Stimulated activated CD8-positive, alpha-beta memory T cell treated with anti-CD3 and anti-CD28 coated beads, Interleukin-4, amount 100 ng/mL, for 48 hours (primary cell): Measurements from ENCODE around the gene ZNF445.
"Not testable (repeated sequence)": the region's sequence is repeated elsewhere in the genome, so short reads cannot be mapped to it uniquely, and the experiment has no call there.

Source experiments
- DNase-seq: peaks from one replicate; pipeline ENCODE4 v3.0.0-alpha.2; 2020

The ZNF445 gene

GRCh38 chr3:44474886-44475285 is 2.6 kb downstream of the ZNF445 start:
- DNase-seq, result not testable (repeated sequence)

GRCh38 chr3:44470430-44470829 is 7.0 kb downstream of the ZNF445 start:
- DNase-seq, result no peak

DNA sequence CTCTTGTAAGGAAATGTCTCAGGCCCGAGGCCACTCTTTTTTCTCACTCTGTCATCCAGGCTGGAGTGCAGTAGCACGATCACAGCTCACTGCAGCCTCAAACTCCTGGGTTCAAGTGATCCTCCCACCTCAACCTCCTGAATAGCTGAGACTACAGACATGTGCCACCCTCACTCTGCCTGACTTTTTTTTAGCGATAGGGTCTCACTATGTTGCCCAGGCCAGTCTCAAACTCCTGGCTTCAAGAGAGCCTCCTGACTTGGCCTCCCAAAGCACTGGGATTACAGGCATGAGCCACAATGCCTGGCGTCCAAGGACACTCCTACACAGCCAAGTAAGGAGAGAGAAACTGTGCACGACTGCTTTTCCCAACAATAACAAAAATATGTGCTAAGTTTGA is 7.6 kb downstream of the ZNF445 start:
- no peak for DNase-seq

- peak; percentile 67 for DNase-seq
Observed at GRCh38 chr3:44468572-44469520, 8.6 kb downstream of the ZNF445 start.

DNA sequence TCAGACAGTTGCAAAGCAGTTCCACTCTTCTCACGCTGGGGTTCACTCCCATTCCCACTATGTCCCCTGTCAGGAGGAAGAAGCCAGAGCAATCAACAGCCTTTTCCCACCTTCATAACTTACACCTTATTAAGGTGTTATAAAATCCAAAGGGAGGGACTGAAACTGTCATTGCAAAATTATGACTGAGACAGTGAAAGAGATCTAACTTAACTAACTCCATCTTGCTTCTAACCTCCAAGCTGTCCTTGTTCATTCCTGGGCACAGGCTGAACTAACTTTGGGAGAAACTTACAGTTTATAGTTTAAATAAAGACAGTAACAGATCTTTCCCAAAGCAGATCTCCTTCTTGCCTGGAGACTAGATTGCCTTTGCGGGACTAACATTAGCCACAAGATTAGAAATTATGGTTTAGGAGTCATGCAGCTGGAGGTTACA is 9.4 kb downstream of the ZNF445 start:
- DNase-seq, result not testable (repeated sequence)

GRCh38 chr3:44467241-44467640 is 10.2 kb downstream of the ZNF445 start:
- no peak for DNase-seq

GRCh38 chr3:44464920-44465319 is 12.6 kb downstream of the ZNF445 start:
- not testable (repeated sequence) for DNase-seq

GRCh38 chr3:44464509-44464908 is 13.0 kb downstream of the ZNF445 start:
- no peak for DNase-seq

DNA sequence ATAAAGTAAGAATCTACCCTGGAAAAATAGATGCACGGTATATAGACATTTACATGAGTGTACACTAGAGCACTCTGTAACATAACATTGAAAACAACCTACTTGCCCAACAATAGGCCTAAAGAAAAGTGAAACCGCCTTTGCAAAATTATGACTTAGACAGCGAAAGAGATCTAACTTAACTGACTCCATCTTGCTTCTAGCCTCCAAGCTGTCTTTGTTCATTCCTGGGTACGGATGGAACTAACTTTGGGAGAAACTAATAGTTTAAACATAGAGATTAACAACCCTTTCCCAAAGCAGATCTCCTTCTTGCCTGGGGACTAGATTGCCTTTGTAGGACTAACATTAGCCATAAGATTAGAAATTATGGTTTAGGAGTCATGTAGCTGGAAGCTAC is 17.4 kb downstream of the ZNF445 start:
- not testable (repeated sequence) for DNase-seq

DNA sequence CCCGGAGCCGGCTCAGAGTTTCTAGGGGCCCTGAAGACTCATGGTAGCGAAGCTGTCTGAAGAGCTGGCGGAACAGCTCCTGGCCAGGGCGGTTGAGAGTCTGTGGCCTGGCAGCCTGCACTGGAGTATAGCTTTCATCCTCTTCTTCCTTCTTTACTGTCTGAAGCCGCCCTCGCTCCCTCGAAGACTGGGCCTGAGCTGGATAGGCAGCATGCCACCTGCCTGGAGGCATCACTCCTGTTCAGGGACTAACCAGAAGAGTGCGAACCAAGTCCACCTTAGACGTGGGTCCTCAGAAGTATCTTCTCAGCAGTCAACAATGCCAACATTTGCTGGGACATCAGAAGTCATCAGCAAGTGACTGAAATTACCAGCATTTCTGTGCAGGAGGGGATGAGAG is 22.2 kb downstream of the ZNF445 start:
- DNase-seq, result no peak

DNA sequence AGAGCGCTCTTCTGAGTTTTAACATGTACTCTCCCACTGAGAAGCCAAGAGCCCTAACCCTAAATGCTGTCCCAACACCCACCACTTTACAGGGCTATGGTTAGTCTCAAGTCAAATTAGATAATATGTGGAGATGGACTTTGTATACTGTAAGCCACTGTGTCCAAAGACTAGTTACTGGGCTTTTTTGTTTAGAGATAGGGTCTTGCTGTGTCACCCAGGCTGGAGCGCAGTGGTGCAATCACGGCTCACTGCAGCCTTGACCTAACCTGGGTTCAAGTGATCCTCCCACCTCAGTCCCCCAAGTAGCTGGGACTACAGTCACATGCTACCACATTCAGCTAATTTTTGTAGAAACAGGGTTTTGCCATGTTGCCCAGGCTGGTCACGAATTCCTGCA is 23.2 kb downstream of the ZNF445 start:
- DNase-seq, result no peak

- DNase-seq, result no peak
Observed at GRCh38 chr3:44451441-44451840, 26.0 kb downstream of the ZNF445 start.

DNA sequence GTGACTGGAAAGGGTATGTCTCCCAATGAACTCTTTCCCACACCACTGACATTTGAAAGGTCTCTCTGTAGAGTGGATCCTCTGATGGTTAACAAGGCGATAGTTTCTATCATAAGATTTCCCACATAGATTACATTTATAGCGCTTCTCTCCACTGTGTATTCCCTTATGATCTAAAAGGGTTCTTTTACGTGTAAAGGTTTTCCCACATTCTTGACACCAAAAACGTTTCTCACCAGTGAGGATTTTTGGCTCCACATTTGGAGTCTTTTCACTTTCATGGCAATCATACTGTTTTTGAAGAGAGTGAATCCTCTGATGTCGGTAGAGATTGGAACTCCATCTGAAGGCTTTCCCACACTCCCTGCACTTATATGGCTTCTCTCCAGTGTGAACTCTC is 30.5 kb downstream of the ZNF445 start:
- no peak for DNase-seq

DNA sequence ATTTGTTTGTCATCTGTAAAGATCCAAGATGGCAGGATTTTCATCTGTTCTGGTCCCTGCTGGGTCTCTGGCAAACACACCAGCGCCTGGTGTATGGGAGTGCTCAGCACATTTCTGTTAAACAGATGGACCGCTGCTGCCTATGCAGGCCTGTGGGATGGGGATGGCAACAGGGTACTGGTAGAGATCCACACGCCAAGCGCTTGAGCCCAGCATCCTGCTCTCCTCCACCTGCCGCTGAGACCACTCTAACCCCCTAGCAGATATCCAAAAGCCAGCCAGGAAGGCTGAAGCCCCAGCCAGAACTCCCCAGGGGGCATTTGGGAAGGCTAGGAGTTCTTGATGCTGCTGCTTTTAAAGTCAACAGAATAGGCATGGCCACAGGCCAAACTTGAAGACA is 31.7 kb downstream of the ZNF445 start:
- no peak for DNase-seq

DNA sequence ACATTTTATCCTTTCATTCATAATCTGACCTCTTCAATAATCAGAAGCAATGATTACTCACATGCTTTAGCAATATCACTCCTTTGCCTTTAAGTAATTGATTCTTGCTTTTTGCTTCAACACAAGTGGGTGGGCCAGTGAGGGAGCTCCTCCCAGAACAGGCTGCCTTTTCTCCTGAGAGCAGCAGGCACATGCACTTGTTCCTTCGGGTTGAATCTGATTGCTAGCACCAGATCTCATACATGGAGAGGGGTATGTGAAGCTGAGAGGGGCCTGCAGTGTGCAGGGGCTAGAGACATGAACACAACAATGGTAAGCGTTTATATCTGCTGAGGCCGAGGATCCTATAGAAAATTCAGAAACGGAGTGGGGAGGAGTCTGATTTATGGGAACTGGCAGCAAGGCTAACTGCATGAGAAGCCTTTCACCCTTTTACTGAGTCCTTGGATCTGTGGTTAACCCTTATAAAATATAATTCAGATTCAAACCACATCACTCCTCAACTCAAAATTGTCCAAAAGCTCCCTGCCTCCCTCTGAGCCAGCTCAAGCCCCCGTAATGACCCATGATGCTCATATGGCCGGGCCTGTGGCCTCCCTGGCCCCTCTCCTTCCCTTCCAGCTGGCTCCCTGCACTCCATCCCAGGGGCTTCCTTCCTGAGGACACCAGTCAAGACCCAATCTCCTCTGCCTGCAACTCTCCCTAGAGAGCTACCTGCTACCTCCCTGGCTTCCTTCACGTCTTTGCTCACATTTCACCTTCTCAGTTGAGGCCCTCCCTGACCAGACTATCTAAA is 32.4 kb downstream of the ZNF445 start:
- no peak for DNase-seq

GRCh38 chr3:44444437-44444836 is 33.0 kb downstream of the ZNF445 start:
- DNase-seq, result no peak

DNA sequence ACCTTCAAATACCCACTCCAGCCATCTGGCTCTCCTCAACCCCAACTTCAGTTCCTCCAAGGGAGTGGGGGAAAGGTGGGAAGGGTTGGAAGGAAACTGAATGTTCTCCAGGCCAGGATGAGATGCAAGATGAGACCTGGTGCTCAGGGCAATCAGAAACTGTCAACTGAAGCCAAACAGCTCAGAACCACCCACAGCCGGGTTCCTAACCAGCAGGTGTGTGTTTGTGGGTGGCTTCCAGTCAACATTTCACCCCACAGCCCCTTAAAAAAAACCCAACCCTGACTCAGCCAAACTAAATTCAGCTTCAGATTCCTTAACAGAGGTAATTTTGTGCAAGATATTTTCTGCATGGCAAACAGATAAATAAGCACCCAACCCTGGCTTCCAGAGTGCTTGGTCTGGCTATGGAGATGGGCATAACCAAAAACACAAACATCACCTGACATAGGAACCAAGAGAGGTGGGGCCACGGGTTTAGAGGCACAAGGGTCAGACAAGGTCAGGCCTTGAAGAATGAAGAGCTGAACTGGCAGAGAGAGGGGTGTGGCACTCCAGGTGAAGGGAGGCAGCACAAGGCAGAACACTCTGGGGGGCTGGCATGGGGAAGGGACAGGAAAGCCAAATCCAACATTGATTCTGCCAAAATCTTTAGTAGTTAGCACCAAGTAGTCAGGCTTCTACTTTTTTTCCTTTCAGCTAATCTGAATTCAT is 34.7 kb downstream of the ZNF445 start:
- DNase-seq, result peak; percentile 39

DNA sequence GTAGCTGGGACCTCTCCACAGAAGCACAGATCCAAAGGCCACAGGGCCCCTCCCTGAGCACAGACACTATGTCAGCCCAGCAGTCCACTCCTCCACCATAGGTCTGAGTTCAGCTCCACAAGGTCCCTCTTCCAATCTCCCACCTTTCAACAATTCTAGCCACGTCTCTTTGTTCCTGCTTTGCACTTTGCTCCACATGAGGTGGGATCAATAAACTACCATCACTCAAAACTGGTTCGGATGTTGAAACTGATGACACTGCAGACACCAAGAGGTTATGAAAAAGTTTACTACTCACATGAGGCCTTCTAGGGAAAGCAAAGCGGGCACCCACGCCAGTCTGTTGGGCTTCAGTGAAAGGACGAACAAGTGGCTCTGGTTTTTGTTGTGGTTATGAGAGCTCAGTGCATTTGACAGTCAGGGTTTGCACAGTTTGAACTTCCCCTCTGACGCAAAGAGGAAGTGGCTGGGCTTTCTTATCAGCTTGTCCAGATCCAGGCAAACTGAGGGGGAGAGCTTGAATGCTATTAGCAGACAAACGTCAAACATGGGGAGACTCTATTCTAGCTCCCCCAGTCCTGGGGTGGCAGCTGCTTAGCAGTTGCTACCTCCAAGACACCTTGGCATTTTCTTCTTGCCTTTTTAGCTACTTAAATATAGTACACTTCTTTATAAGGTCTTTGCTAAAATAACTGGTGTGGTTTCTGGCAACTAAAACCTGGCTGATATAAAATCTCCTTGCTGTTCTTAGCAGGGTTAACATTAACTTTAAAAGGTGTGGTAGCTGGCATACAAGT is 37.8 kb downstream of the ZNF445 start:
- peak; percentile 79 for DNase-seq

GRCh38 chr3:44437800-44438199 is 39.7 kb downstream of the ZNF445 start:
- DNase-seq, result no peak

- DNase-seq, result no peak
Observed at GRCh38 chr3:44436181-44436580, 41.3 kb downstream of the ZNF445 start.

DNA sequence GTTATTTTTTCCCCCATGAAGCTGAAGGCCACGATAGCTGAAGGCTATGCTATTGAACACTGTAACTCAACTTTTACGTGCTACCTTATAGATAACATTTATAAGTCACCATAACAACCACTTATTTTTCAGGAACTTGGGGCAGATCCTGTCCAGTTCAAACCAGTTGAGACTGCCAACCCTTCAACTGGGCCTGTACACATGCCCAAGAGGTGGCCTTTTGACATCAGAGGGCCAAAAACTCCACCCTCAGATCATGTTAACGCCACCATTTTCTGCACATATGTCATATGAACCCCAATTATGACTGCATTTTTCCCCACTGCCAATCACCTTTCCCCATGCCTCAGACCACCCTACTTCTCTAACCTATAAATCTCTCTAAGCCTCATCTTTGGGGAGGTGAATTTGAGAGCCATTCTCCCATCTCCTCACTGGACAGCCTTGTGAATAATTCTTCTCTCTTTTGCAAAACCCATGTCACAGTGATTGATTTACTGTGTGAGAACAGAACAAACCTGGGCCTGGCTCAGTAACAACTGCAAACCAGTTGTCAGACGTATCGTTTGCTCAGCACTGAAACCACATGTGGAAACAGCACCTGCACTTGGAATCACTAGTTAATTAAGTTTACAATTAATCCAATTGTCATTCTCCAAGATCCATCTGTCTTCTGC is 42.5 kb downstream of the ZNF445 start:
- no peak for DNase-seq

GRCh38 chr3:44430466-44430865 is 47.0 kb downstream of the ZNF445 start:
- DNase-seq, result no peak
